ENCODE results near the gene FBXO40. TPM values are rescaled to one million over a fixed set of nuclear protein-coding genes. Genes with fewer than 3 reads are reported as not detected.

FBXO40 gene
- total and polyA plus RNA-seq, 9 of the 15 experiments (the other 6 are each of a cell fraction or from before 2014, with no cell fraction given), result 0.01 to 0.05 (median 0.04) TPM; not detected in 3

DNA sequence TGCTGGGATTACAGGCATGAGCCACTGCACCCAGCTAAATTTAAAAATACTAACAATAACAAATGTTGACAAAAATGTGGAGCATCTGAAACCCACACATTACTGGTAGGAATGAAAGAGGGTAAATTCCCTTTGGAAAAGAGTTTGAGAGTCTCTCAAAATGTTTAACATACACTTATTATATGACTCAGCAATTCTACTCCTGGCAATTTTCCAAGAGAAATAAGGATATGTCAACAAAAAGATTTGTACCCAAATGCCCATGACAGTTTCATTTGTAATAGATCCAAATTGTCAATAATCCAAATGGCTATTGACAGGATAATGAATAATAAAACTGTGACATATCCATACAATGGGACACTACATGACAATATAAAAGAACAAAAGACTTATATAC lies 58.5 kb downstream of the FBXO40 start:
- Histone ChIP-seq H3K4me3 (no peak overlapping the region), H3K4me2 (ENCODE audit: insufficient read depth, low read length) (no peak overlapping the region), H3K4me1 (replicated peaks in 1 of 2; ENCODE audit: control insufficient read depth in 2 of 2, insufficient read depth in 2 of 2, low read length in 2 of 2) (no peaks in the 10 kb centered on the region), H3K9me3 (replicated peaks; ENCODE audit: control insufficient read depth, insufficient read depth, low read depth, low read length) (no peaks in the 10 kb centered on the region), H3K27me3 (ENCODE audit: control insufficient read depth in 2 of 2, insufficient read depth in 2 of 2, low read length in 2 of 2) (no peaks in the 10 kb centered on the region), H3K79me2 (ENCODE audit: control insufficient read depth, insufficient read depth, low read length) (no peaks in the 10 kb centered on the region), H4K20me1 (replicated peaks; ENCODE audit: control insufficient read depth, insufficient read depth, low read length) (no peaks in the 10 kb centered on the region), H2AFZ (ENCODE audit: low read depth, low read length) (no peak overlapping the region), H3K9ac (ENCODE audit: insufficient read depth in 1 of 2, low read depth in 2 of 2, low read length in 2 of 2) (no peak overlapping the region), H3K9me1 (ENCODE audit: control insufficient read depth, insufficient read depth, low read length) (no peaks in the 10 kb centered on the region), H3K27ac (ENCODE audit: extremely low read depth, low read depth, low read length) (no peak overlapping the region), H3K36me3 (ENCODE audit: control insufficient read depth, insufficient read depth, low read length) (no peaks in the 10 kb centered on the region)
- BruUV-seq (replicated peaks), result no TSS peak
- in situ Hi-C loops (cut with MboI) (no loop called here), intact Hi-C loops (cut with micrococcal nuclease) (no loop called here)
- peak in 1 of 4 experiments; percentile 22 for DNase-seq (ENCODE audit: extremely low read depth in 1 of 4, low spot score in 3 of 4)
- ATAC-seq, result no peak
- ChIA-PET POLR2A (no interaction called here), CTCF (ENCODE audit: low intra/inter-chr PET ratio) (no interaction called here)
- no peak for FAIRE-seq
- TF ChIP-seq RBM14 (IDR thresholded peaks at IDR 0.05; ENCODE audit: borderline replicate concordance, insufficient read depth, low read depth, low read length), result no peak
- no peak for TF ChIP-seq U2AF1 (optimal IDR thresholded peaks at IDR 0.05; ENCODE audit: low read depth, low read length)
- TF ChIP-seq ZNF174 (CRISPR knock-in tag; IDR thresholded peaks at IDR 0.05), result no peak
- peak; percentile 91 for TF ChIP-seq BACH1 (tag; IDR thresholded peaks at IDR 0.05)
- TF ChIP-seq RBFOX2 (IDR thresholded peaks at IDR 0.05; ENCODE audit: low read depth, low read length), result no peak
- no peak for TF ChIP-seq CREB1 (IDR thresholded peaks at IDR 0.05)
- TF ChIP-seq CREB1 (CRISPR knock-in tag; IDR thresholded peaks at IDR 0.05), result no peak
- no peak for TF ChIP-seq ZBTB17 (CRISPR knock-in tag; IDR thresholded peaks at IDR 0.05)
- TF ChIP-seq, protein P1, sequence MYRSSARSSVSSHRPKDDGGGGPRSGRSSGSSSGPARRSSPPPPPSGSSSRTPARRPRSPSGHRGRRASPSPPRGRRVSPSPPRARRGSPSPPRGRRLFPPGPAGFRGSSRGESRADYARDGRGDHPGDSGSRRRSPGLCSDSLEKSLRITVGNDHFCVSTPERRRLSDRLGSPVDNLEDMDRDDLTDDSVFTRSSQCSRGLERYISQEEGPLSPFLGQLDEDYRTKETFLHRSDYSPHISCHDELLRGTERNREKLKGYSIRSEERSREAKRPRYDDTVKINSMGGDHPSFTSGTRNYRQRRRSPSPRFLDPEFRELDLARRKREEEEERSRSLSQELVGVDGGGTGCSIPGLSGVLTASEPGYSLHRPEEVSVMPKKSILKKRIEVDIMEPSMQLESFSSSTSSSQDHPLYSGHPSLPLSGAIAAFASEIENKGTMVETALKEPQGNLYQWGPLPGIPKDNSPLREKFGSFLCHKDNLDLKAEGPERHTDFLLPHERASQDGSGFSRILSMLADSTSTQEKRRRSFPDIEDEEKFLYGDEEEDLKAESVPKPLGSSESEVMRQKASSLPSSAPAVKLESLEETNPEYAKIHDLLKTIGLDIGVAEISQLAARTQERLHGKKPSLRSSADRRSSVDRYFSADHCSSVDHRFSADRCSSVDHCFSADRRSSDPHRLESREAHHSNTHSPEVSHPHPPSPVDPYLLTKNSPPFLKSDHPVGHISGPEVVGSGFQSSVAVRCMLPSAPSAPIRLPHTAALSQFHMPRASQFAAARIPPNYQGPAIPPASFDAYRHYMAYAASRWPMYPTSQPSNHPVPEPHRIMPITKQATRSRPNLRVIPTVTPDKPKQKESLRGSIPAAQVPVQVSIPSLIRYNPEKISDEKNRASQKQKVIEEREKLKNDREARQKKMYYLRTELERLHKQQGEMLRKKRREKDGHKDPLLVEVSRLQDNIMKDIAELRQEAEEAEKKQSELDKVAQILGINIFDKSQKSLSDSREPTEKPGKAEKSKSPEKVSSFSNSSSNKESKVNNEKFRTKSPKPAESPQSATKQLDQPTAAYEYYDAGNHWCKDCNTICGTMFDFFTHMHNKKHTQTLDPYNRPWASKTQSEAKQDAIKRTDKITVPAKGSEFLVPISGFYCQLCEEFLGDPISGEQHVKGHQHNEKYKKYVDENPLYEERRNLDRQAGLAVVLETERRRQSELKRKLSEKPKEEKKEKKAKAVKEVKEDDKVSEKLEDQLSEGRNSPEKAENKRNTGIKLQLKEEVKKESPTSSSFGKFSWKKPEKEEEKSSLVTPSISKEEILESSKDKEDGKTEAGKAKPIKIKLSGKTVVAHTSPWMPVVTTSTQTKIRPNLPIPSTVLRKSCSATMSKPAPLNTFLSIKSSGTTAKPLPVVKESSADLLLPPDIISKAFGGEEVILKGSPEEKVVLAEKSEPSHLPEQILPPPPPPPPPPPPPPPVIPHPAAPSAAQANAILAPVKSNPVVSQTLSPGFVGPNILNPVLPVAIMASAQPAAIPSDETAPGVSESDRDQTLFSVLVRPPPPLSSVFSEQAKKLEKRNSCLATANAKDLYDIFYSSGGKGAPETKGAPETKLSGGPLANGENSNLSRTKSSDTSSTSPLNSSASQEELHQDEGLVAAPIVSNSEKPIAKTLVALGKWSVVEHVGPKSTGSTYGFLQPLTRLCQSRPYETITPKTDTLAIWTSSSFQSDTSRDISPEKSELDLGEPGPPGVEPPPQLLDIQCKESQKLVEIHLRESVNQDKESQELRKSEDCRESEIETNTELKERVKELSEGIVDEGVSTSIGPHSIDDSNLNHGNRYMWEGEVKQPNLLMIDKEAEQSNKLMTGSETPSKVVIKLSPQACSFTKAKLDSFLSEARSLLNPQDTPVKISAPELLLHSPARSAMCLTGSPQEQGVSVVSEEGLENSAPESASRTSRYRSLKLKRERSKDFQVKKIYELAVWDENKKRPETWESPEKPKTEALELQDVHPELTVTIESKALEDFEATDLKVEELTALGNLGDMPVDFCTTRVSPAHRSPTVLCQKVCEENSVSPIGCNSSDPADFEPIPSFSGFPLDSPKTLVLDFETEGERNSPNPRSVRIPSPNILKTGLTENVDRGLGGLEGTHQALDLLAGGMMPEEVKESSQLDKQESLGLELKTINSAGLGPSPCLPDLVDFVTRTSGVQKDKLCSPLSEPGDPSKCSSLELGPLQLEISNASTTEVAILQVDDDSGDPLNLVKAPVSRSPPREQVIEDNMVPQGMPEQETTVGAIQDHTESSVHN (IDR thresholded peaks at IDR 0.05; ENCODE audit: borderline replicate concordance in 1 of 2, low read depth in 1 of 2), result no peak
- TF ChIP-seq MEIS2 (IDR thresholded peaks at IDR 0.05; ENCODE audit: partially characterized antibody), result peak; percentile 6
- no peak for TF ChIP-seq TAF15 (IDR thresholded peaks at IDR 0.05; ENCODE audit: low read depth, low read length)
- no peak for TF ChIP-seq SMAD3 (CRISPR knock-in tag; conservative IDR thresholded peaks at IDR 0.05)
- no peak for TF ChIP-seq HNRNPUL1 (IDR thresholded peaks at IDR 0.05; ENCODE audit: low read length)
- TF ChIP-seq CBX3 (IDR thresholded peaks at IDR 0.05; ENCODE audit: borderline replicate concordance in 1 of 2, low read length in 2 of 2), result no peak
- TF ChIP-seq CCNT2 (IDR thresholded peaks at IDR 0.05; ENCODE audit: borderline replicate concordance, extremely low read depth, insufficient read length, low read depth, low read length), result no peak
- TF ChIP-seq ZNF12 (CRISPR knock-in tag; IDR thresholded peaks at IDR 0.05), result no peak
- TF ChIP-seq TARDBP (IDR thresholded peaks at IDR 0.05), result no peak
- TF ChIP-seq SMAD4 (CRISPR knock-in tag; conservative IDR thresholded peaks at IDR 0.05), result no peak
